ENCODE results near the gene FBXW11.
A peak's percentile ranks its signal among the peaks of the same experiment; 100 is the strongest.

DNA sequence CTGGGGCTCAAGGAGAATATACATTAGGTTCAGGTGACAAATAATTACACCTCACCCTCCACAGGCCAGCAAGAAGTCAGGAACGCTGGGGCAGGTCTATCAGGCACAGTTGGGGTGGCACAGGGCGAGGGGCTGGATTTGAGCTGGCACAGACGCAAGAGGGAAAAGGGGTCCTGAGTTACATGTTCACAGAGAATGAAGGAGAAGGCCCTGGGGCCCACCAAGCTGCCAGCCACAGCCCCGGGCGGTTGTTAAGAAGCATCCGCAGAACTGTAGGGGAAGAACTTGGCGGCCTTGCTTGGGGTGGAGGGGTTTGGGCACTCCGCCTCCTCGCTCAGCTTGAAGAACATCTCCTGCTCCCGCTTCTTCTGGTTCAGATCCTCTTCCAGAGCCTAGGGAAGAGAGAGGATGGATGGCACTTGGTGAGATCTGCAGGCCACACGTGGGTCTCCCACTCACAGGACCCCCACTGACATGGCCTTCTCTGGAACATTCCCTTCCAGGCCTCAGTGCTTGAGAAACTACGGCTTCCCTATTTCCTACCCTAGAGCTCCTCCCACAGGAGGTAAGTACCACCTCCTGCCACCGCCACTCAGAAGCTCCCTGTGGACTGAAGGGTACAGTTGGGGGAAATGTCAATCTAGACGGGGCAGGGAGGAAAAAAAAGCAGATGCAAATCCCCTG, 38.3 kb upstream of the FBXW11 start:
- TF ChIP-seq, protein P1, sequence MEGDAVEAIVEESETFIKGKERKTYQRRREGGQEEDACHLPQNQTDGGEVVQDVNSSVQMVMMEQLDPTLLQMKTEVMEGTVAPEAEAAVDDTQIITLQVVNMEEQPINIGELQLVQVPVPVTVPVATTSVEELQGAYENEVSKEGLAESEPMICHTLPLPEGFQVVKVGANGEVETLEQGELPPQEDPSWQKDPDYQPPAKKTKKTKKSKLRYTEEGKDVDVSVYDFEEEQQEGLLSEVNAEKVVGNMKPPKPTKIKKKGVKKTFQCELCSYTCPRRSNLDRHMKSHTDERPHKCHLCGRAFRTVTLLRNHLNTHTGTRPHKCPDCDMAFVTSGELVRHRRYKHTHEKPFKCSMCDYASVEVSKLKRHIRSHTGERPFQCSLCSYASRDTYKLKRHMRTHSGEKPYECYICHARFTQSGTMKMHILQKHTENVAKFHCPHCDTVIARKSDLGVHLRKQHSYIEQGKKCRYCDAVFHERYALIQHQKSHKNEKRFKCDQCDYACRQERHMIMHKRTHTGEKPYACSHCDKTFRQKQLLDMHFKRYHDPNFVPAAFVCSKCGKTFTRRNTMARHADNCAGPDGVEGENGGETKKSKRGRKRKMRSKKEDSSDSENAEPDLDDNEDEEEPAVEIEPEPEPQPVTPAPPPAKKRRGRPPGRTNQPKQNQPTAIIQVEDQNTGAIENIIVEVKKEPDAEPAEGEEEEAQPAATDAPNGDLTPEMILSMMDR (IDR thresholded peaks at IDR 0.05), result 0 out of 2 replicates have a peak, but pooled peaks have one; percentile 7
- TF ChIP-seq, protein P2, sequence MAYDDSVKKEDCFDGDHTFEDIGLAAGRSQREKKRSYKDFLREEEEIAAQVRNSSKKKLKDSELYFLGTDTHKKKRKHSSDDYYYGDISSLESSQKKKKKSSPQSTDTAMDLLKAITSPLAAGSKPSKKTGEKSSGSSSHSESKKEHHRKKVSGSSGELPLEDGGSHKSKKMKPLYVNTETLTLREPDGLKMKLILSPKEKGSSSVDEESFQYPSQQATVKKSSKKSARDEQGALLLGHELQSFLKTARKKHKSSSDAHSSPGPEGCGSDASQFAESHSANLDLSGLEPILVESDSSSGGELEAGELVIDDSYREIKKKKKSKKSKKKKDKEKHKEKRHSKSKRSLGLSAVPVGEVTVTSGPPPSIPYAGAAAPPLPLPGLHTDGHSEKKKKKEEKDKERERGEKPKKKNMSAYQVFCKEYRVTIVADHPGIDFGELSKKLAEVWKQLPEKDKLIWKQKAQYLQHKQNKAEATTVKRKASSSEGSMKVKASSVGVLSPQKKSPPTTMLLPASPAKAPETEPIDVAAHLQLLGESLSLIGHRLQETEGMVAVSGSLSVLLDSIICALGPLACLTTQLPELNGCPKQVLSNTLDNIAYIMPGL (CRISPR knock-in tag; IDR thresholded peaks at IDR 0.05), result no peak
- TF ChIP-seq, protein P3, sequence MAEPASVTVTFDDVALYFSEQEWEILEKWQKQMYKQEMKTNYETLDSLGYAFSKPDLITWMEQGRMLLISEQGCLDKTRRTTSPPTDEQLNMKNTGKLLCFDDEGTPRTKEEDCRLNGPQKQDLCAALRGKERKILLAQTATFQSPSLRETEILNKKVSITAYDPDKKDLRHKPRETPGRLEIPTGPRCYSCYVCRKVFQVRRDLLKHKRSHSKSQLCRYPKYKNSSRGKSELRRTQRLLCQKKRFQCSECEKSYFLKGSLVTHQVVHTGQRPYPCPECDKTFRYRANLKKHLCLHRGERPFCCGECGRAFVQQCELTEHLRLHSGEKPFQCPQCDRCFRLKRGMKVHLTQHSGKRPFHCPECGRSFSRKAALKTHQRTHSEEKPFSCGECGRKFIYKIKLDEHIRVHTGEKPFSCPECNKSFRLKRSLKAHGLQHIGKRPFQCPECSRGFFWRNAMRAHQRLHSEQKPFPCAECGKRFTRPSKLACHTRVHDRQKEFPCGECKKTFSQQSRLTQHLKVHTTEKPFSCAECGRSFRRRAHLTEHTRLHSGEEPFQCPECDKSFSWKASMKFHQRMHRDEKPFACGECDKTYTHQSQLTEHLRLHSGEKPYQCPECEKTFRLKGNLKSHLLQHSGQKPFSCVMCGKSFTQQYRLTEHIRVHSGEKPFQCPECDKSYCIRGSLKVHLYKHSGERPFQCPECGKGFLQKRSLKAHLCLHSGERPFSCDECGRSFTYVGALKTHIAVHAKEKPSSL (CRISPR knock-in tag; conservative IDR thresholded peaks at IDR 0.05), result no peak
- no peak for TF ChIP-seq CREB1 (CRISPR knock-in tag; IDR thresholded peaks at IDR 0.05)
- TF ChIP-seq IRF2 (CRISPR knock-in tag; IDR thresholded peaks at IDR 0.05; ENCODE audit: borderline replicate concordance, low read depth), result no peak
- no peak for TF ChIP-seq JUN (CRISPR knock-in tag; IDR thresholded peaks at IDR 0.05)
- TF ChIP-seq, protein P4, sequence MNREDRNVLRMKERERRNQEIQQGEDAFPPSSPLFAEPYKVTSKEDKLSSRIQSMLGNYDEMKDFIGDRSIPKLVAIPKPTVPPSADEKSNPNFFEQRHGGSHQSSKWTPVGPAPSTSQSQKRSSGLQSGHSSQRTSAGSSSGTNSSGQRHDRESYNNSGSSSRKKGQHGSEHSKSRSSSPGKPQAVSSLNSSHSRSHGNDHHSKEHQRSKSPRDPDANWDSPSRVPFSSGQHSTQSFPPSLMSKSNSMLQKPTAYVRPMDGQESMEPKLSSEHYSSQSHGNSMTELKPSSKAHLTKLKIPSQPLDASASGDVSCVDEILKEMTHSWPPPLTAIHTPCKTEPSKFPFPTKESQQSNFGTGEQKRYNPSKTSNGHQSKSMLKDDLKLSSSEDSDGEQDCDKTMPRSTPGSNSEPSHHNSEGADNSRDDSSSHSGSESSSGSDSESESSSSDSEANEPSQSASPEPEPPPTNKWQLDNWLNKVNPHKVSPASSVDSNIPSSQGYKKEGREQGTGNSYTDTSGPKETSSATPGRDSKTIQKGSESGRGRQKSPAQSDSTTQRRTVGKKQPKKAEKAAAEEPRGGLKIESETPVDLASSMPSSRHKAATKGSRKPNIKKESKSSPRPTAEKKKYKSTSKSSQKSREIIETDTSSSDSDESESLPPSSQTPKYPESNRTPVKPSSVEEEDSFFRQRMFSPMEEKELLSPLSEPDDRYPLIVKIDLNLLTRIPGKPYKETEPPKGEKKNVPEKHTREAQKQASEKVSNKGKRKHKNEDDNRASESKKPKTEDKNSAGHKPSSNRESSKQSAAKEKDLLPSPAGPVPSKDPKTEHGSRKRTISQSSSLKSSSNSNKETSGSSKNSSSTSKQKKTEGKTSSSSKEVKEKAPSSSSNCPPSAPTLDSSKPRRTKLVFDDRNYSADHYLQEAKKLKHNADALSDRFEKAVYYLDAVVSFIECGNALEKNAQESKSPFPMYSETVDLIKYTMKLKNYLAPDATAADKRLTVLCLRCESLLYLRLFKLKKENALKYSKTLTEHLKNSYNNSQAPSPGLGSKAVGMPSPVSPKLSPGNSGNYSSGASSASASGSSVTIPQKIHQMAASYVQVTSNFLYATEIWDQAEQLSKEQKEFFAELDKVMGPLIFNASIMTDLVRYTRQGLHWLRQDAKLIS (CRISPR knock-in tag; IDR thresholded peaks at IDR 0.05; ENCODE audit: borderline replicate concordance), result no peak
- TF ChIP-seq ZNF396 (CRISPR knock-in tag; IDR thresholded peaks at IDR 0.05; ENCODE audit: borderline replicate concordance), result no peak
- TF ChIP-seq, protein P5, sequence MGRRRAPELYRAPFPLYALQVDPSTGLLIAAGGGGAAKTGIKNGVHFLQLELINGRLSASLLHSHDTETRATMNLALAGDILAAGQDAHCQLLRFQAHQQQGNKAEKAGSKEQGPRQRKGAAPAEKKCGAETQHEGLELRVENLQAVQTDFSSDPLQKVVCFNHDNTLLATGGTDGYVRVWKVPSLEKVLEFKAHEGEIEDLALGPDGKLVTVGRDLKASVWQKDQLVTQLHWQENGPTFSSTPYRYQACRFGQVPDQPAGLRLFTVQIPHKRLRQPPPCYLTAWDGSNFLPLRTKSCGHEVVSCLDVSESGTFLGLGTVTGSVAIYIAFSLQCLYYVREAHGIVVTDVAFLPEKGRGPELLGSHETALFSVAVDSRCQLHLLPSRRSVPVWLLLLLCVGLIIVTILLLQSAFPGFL (CRISPR knock-in tag; IDR thresholded peaks at IDR 0.05; ENCODE audit: borderline replicate concordance), result no peak
- TF ChIP-seq GRHL2 (CRISPR knock-in tag; IDR thresholded peaks at IDR 0.05; ENCODE audit: insufficient replicate concordance, severe bottlenecking), result no peak
- TF ChIP-seq ELF4 (CRISPR knock-in tag; IDR thresholded peaks at IDR 0.05; ENCODE audit: low read depth), result no peak
